ENCODE data around the gene SH2D6.
A peak's percentile ranks its signal among the peaks of the same experiment; 100 is the strongest.

Gene SH2D6

DNA sequence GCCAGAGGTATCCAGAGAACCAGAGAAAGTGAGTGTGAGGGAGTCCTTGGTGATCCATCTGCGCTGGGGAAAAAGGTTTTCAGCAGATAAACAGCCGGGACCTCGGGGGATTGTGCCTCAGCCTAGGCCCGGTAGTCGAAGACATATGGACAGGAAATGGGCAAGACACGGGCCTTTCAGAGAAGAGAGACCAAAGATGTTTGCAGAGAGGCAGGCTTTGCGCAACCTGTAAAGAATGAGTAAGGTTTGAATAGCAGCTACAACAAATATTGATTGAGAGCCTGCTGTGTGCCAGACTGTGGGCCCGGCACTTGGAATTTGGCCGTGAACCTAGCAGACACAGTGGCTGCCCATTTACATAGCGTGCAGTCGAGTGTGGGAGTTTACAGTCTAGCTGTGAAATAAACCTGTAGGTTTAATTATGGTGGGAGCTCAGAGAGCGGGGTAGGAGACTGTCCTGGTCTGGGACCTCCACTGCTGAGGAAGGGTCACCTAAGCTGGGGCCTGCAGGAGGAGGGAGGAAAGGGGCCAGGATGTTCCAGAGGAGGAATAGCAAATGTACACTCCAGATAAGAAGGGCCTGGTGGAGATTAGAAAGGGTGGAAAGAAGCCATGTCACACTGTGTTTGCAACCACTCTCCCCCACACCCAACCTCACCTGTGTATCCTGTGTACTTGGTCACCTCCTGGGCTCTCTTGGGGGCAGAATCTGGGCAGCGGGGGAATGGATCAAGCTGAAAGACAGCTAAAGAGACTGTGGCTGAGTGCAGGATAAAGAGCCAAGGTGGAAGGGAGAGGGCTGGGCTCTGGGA is 3.0 kb downstream of the SH2D6 start:
- DNase-seq (ENCODE audit: low read depth in 2 of 2) = no peak

DNA sequence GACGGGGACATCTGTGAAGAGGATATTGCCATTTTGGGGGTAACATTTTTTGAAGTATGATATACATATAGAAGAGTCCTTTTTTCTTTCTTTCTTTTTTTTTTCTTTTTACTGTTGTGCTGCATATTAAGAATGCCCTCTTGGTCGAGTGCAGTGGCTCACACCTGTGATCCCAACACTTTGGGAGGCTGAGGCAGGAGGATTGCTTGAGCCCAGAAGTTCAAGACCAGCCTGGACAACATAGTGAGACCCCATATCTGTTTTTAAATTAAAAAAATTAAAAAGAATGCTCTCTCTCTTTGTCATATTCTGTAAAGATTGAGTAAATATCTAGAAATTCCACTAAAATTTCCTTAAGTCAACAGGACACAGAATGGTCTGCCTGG is 3.6 kb downstream of the SH2D6 start:
- DNase-seq (ENCODE audit: low read depth in 2 of 2) = no peak

DNA sequence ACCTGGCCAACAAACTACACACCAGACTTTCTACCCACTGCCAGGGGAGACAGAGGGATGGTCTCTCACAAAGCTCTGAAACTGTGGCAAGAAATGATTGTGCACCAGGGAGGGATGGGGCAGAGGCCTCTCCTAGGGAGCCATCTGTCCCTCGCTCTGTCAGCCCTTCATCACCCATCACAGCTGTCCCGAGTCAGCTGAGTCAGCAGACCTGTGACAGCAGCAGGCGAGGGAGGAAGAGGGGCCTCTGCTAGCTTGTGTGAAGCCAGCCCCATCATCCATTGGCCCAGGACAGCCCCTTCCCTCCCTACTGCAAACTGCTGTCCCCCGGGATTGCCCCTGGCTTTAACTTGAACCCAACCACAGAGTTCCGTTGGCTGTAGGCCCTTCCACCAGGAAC is 5.0 kb downstream of the SH2D6 start:
- no peak for DNase-seq (ENCODE audit: low read depth in 2 of 2)

DNA sequence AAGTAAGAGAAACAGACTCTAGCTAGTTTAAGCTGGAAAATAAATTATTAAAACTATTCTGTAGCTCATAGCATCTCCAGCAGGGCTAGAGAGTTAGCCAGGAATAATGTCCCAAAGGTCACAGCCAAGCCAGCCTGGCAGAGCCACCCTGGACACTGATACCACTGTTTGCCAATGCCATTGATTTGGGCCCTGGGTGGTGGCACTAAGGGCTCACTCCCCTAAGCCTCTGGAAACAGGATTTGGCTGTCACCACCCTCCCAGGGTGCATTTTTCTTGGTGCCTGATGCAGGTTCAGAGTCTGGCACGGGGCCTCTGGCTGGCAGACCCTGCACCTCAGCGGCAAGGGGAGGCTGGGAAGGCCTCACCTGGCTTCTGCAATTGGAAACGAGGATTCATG is 7.1 kb downstream of the SH2D6 start:
- DNase-seq (ENCODE audit: low read depth in 2 of 2) = no peak

DNA sequence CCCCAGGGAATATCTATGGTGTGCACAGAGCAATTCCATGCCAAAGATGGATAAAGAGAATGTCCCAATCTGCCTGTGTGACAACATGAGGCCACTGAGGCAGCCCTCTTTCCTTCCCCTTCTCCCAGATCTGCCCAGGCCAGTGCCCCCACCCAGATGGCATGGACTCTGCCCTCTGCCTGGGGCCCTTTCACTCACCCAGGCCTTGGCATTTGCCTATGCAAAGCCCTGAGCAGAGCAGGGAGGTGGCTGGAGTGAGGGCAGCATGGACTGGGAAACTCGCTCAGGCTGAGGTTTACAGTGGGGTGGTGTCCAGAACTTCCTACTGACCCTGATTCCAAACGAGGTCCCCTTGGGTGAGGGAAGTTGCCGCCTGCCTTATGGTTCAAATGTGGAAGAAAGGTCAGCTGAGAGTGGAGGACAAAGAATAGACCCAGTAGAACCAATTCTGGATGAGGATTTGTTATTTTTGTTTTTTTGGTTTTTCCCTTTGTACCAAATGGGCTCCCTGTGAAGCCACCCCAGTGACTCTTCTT is 8.9 kb downstream of the SH2D6 start:
- no peak for DNase-seq (ENCODE audit: low read depth in 2 of 2)

DNA sequence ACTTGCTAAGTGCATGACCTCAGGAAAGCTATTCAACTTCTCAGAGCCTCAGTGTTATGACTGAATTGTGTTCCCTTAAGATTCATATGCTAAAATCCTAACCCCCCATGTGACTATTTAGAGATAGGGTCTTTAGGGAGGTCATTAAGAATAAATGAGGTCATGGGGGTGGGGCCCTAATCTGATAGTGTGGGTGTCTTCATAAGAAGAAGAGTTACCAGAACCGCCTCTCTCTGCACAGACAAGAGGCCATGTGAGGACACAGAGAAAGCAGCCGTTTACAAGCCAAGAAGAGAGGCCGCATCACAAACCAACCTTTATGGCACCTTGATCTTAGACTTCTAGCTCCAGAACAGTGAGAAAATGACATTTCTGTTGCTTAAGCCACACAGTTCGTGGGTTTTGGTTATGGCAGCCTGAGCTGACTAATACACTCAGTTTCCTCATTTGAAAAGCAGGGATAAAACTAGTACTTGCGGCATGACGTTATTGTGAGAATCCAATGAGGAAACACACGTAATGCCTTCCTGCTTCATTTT is 9.9 kb downstream of the SH2D6 start:
- DNase-seq (ENCODE audit: low read depth in 2 of 2) = no peak

DNA sequence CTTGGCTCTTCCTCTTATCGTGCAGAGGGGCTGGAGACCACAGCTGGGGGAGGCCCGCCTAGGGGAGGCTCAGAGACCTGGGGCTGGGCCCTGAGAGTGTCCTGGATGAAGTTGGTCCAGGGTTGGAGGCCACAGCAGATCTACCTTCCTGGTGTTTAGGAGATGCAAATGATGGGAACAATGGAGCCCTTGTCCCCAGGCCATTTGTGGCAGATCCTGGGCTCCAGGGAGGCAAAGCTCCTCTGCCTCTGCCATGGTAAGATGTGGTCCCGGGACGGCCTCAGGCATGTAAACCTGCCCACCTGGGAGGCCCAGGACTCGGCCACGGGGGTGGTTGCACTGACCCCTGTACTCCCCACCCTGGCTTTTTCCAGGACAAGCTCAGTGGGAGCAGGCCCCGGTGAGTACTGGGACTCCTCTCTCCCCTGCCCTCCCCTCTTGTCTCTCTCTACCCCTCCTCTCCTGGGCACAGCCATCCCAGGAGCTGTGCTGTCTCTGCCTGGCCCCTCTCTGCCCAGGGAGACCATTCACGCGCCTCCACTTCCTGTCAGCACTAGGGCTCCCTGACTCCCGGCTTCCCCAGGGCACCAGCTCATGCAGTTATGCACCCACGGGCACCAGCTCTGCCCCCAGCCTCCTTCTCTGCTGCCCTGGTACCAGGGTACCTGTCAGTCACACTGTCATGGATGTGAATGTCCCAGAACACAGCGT is 10.9 kb downstream of the SH2D6 start:
- DNase-seq (ENCODE audit: low read depth in 2 of 2) = no peak

DNA sequence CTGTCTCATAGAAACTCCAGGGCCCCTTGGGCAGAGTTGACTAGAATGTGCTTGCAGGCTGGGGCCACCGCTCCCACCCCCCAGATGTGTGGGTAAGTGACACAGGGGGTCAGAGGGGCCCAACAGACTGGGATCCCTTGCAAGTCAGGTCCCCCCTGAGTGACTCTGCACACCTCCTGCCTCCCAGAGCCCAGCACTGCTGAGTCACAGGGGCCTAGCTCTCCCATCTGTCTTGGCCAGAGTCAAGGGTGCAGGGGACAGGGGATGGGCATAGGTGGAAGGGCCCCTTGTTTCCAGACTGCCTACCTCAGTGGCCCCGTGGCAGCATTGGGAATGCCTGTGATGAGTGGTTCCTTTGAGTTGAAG is 11.4 kb downstream of the SH2D6 start:
- no peak for DNase-seq (ENCODE audit: low read depth in 2 of 2)

DNA sequence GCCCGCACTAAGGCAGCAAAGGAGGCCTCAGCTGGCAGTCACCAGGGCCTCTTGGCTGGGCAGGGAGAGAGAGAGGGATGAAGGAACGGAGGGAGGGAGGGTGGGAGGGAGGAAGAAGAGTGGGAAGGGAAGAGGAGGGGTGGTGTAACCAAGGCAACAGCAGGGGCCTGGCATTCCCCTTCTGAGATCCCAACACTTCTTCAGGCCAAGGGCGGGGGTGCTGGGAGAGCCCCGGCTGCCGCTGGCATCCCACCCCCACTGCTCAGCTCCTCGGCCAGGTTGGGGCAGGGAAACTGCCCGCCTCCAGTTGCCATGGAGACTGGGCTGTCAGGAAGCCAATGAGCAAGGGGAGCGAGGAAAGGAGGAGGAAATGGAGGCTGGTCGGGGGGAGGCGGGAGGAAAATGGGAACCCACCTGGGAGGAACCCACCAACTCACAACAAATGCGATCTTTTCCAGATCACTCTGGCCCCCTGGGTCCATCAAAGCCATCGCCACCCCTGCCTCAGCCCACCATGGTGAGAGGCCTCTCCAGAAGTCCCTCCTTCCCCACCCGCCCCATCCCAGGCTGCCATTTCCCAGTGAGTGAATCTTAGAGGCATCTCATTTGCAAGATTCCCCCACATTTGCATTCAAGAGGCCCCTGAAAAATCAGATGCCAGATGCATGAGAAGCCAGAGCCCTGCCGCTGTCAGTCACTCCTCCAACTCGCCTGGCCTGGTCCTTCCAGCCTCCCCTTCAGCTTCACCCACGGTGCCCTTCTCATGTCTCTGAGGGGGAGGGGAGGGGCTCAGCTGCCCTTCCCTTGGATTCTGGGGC is 12.4 kb downstream of the SH2D6 start:
- DNase-seq (ENCODE audit: low read depth in 2 of 2) = no peak

DNA sequence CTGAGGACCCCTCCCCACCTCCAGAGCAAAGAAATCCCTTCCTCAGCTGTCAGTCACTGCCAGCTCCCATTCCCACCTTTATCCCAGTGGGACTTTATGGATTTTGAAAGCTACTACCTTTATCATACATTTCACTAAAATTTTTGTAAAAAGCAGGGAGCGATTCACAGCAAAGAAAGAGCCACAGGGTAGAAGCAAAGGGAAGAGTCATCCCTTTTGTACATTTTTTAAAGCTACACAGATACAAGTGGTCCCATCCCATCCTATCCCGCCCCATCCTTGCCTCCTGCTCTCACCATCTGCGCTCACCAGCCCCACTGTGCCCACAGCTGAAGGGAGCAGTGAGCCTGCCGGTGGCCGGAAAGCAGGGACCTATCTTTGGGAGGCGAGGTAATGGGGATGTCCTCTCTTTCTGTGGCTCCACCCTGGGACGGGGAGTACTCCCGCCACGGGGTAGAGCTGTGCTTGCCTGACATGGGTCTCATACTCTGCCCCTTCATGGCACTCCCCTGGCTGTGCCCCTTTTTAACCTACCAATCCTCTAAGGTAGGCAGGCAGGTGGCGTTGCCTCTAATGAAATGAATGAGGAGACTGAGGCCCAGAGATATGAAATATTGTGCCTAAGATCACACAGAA is 13.2 kb downstream of the SH2D6 start:
- DNase-seq (ENCODE audit: low read depth in 2 of 2) = no peak

DNA sequence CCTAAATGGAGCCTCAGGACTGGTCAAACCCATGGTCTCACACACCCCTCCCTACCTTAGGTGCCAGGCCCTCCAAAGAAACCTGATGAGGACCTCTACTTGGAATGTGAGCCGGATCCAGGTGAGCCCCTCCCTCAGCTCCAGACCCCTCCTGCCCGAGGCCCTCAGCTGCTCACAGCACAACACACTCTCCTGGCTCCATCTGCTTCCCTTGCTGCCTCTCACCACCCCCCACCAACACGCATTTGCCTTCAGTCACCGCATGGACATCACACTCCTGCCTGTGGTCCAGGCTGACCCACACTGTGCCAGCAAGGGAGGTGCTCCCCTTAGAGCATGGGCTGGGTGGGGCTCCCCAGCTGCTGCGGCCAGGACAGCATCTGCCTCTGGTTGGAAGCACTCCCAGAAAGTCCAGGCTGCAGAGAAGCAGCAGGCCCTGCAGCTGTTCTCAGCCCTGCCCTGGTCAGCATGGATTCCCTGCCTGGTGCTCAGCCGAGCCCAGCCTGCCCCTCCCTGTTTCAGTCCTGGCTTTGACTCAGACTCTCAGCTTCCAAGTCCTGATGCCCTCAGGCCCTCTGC is 15.1 kb downstream of the SH2D6 start:
- DNase-seq (ENCODE audit: low read depth in 2 of 2) = no peak

DNA sequence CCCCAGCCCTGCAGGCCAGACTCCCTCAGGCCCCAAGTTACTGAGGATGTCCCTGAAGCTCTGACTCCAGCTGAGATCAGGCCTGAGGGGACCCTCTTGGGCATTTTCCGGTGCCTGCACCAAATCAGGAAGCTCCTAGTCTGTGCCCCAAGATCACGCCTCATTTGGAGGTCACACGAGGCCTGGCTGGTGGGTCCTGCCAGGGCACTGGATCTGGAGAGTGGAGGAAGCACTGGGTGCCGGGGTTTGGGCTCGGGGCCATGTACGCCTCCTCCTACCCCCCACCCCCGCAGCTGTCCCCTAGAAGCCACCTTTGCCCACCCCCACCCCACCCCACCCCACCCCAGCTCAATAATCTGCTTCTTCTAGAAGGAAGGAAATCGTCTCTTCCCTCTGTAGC is 16.2 kb downstream of the SH2D6 start:
- no peak for DNase-seq (ENCODE audit: low read depth in 2 of 2)

DNA sequence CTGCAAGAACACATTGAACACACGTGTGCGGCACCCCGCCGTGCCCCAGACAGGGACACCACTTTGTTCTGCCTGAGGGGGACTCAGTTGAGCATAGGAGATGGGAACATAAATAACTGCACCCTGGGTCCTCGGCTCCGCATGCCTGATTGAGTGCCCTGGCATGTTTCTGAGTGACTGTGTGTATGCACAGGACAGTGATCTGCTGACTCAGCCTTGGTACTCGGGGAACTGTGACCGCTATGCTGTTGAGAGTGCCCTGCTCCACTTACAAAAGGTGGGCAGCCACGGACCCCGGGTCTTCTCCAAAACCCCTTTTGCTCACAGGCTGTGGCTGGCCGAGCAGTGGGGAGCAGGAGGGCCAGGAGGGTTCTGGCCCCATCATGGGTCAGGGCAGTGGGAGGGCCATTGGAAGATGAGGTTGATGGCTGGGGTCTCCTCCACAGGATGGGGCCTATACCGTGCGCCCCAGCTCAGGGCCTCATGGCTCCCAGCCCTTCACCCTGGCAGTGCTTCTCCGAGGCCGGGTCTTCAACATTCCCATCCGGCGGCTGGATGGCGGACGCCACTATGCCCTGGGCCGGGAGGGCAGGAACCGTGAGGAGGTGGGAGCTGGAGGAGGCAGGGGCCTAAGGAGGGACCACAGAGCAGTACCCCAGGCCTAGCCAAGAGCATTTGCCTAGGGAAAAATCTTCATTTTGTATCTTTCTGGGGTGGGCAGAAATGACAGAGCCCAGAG is 16.9 kb downstream of the SH2D6 start:
- DNase-seq (ENCODE audit: low read depth in 2 of 2) = no peak

DNA sequence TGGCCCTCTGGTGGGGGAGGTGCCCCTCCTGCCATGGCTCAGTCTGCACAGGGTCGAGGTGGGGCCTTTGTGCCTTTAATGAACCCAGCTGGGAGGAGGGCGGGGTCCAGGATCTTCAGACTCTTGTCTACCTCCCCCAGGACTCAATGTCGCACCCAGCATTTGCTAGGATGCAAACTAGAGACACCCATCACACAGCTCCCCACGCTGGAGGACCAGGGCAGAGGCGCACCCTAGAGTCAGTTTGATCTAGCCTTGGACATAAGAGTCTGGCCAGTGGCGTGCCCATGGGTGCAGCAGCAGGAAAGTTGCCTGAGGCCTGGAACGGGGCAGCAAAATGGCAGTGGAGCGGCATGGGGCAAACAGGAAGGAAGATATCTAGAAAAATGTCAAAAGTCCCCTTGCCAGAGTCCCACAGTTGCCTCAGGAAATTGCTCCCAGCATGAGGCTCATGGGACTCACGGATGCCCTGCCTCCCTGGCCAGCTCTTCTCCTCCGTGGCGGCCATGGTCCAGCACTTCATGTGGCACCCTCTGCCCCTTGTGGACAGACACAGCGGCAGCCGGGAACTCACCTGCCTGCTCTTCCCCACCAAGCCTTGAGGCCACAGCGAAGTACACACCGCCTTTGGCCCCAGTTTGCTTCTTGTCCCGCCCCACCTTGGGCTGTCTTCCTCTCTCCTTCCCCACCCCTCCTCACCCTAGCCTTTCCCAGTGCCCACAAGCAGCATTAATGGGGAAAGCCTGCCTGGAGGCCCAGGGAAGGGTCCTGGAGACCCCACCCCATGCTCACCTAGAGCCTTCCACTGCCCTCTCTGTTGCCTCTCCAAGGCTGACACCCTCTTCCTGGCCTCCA is 17.7 kb downstream of the SH2D6 start:
- no peak for DNase-seq (ENCODE audit: low read depth in 2 of 2)

DNA sequence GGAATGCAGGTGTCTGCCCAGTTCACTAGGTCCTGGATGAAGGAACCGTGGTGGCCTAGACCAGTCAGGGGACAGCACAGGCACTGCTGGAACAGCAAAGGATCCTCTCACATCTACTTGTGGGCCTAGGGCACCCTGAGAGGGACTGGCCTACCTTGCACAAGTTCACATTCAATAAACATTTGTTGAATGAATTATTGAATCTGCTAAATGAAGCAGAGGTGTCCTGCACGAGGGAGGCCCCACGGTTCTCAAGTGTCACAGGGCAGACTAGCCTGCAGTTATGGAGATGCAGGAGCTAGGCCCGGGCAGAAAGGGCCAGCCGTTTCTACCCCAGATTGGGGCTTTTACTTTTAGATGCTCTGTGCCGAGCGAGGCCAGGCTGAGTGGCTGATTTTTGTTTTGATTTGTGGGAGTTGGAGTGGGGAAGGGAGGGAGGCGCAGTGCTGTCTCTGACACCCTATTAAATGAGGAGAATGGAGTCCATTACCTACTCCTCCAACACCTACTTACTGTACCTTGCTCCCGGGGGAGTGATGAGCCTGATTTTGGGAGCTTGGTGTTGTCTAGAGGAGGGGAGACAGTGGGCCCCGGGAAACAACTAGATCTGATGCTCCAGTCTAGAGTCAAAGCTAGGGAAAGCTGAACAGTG is 18.4 kb downstream of the SH2D6 start:
- DNase-seq (ENCODE audit: low read depth in 2 of 2) = no peak

DNA sequence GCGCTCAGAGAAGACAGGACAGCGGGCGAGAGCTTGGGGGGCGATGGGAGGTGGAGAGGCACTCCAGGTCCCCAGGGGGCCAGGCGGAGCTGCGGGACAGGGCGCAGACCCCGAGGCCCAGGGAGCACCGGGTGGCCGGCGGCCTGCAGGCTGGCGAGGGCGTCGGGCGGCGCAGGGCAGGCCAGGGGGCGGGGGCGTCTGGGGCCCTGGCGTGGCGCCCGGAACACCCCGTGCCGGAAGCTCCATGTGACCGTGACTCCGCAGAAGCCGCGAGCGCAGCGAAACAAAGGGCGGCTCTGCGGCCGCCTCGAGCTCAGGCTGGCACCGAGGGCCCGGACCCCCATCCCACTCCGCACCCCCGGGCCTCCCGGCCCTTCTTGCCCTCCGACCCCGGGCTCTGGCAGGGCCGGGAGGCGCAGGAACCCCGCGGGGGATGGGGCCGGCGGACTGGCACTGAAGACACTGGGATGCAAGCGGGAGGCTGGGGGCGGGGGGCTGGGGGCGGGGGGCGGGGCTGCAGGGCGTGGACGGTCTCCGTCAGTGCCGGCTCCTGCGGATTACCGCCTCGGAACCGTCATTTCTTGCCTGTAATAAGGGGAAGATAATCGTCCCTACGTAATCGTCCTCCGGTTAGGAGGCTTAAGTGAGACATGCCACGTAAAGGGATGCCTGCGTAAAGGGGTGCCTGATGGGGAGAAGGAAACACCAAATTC is 19.1 kb downstream of the SH2D6 start:
- DNase-seq (ENCODE audit: low read depth in 2 of 2) = peak; percentile 41 to 47

DNA sequence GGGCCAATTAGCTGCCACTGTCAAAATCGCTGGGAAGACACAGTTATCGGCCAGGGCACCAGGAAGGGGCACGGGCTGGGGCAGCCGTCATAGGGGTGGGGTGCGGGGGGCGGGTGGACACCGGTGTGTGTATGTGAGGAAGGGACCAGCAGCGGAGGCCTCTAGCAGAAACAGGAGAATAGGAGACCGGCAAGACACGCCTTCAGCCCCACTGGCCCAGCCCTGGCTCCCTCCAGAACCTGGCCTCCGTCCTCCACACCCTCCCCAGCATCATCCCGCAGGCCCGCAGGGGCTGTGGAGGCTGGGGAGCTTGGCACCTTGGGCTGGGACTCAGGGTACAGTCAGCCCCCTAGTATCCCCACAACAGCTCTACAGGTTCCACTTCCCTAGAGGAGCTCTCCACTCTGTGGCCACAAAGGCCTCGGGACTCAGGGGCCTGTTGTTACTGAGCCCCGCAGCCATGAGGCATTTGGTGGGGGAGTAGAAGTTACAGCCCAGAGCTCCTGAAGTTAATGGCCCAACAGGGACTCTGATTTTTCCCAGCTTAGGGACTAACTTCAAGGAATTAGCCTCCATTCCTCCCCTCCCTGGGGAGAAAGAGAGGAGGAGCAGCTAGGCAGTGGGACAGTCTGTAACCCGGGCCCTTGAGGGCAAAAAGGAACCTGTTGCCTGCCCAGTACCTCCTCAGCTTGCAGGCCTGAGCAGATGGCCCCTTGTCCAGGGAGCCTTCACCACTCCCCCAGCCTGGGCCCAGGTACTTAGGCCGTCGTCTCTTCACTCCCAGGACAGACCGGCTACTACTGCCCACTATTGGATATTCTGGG is 19.9 kb downstream of the SH2D6 start:
- no peak for DNase-seq (ENCODE audit: low read depth in 2 of 2)

Data from stimulated activated CD8-positive, alpha-beta memory T cell treated with anti-CD3 and anti-CD28 coated beads, Interleukin-7, amount 100 ng/mL, for 1 hour (primary cell).